ENCODE results near the gene TAS2R41. TPM values are rescaled to one million over a fixed set of nuclear protein-coding genes. Genes with fewer than 3 reads are reported as not detected.
"Not testable (repeated sequence)": the region's sequence is repeated elsewhere in the genome, so short reads cannot be mapped to it uniquely, and the experiment has no call there.

Gene TAS2R41
- total and polyA plus RNA-seq, 7 donors: not detected

- WGBS, 3 donors: 19 to 29% (median 21%) methylated on average over 7 of the region's 7 CpGs
- DNase-seq (peak in 1 of 2 donors; percentile 32), ATAC-seq (peak in 1 of 4 donors; percentile 22)
- Histone ChIP-seq H3K27ac (no peak overlapping the region), H3K36me3 (ENCODE audit: insufficient read depth in 1 of 2, low read depth in 1 of 2) (no peaks in the 10 kb centered on the region), H3K4me3 (no peak overlapping the region), H3K27me3 (ENCODE audit: insufficient read depth in 3 of 3, low read length in 2 of 3) (no peaks in the 10 kb centered on the region), H3K4me1 (no peaks in the 10 kb centered on the region), H3K9me3 (no peaks in the 10 kb centered on the region)
- TF ChIP-seq CTCF (IDR thresholded peaks at IDR 0.05): no peak
- intact Hi-C loops (cut with DNase I): no loop called here
Measured at GRCh38 chr7:143519411-143520131, 41.9 kb downstream of the TAS2R41 start.

- H3K4me3 ChIP-seq; H3K27ac ChIP-seq; H3K4me1 ChIP-seq; H3K27me3 ChIP-seq (ENCODE audit: insufficient read depth in 3 of 3, low read length in 2 of 3); H3K36me3 ChIP-seq (ENCODE audit: insufficient read depth in 1 of 2, low read depth in 1 of 2); DNase-seq; H3K9me3 ChIP-seq; intact Hi-C loops (cut with DNase I): not testable (repeated sequence)
- ATAC-seq: peak; percentile 54 to 81 (median 67)
- WGBS, 3 donors: no CpG with 5 or more reads among the region's 9 CpGs
Measured at GRCh38 chr7:143522309-143522916, 44.7 kb downstream of the TAS2R41 start.

Other genes starting within 250 kb of the TAS2R41 start
- gene GSTK1, start 214.4 kb upstream of the TAS2R41 start, total RNA-seq: 100 to 1,000 TPM in 1 of 4 donors, 10 to 100 TPM in 3; 65.1 to 129 (median 92.6) TPM
- 100 to 1,000 TPM in 1 of 3 donors, 10 to 100 TPM in 2; 79.8 to 109 (median 93.9) TPM for gene GSTK1, start 214.4 kb upstream of the TAS2R41 start, polyA plus RNA-seq
- gene TMEM139, start 192.9 kb upstream of the TAS2R41 start, total RNA-seq: under 1 TPM in 1 of 4 donors, not detected in 3; 0.43 TPM
- under 1 TPM; 0.04 to 0.42 (median 0.31) TPM for gene TMEM139, start 192.9 kb upstream of the TAS2R41 start, polyA plus RNA-seq
- gene CASP2, start 189.5 kb upstream of the TAS2R41 start, total RNA-seq: 1 to 10 TPM; 3.2 to 7.6 (median 4.7) TPM
- gene CASP2, start 189.5 kb upstream of the TAS2R41 start, polyA plus RNA-seq: 1 to 10 TPM; 1.4 to 4.3 (median 2.0) TPM
- 10 to 100 TPM in 1 of 4 donors, 1 to 10 TPM in 3; 2.9 to 10.9 (median 6.7) TPM for gene CLCN1, start 161.8 kb upstream of the TAS2R41 start, total RNA-seq
- gene CLCN1, start 161.8 kb upstream of the TAS2R41 start, polyA plus RNA-seq: 1 to 10 TPM in 2 of 3 donors, under 1 TPM in 1; 0.73 to 5.5 (median 1.3) TPM
- 1 to 10 TPM in 1 of 4 donors, under 1 TPM in 3; 0.25 to 1.0 (median 0.61) TPM for gene FAM131B, start 115.2 kb upstream of the TAS2R41 start, total RNA-seq
- gene FAM131B, start 115.2 kb upstream of the TAS2R41 start, polyA plus RNA-seq: under 1 TPM; 0.13 to 0.27 (median 0.21) TPM
- 100 to 1,000 TPM in 2 of 4 donors, 10 to 100 TPM in 2; 60.4 to 134 (median 96.0) TPM for gene ZYX, start 96.5 kb upstream of the TAS2R41 start, total RNA-seq
- 100 to 1,000 TPM in 1 of 3 donors, 10 to 100 TPM in 2; 34.4 to 215 (median 57.6) TPM for gene ZYX, start 96.5 kb upstream of the TAS2R41 start, polyA plus RNA-seq
- under 1 TPM in 2 of 4 donors, not detected in 2; 0.28 to 0.38 TPM for gene EPHA1, start 69.0 kb upstream of the TAS2R41 start, total RNA-seq
- under 1 TPM in 2 of 3 donors, not detected in 1; 0.07 to 0.12 TPM for gene EPHA1, start 69.0 kb upstream of the TAS2R41 start, polyA plus RNA-seq
- gene TAS2R60, start 34.4 kb upstream of the TAS2R41 start, total RNA-seq: not detected
- gene TAS2R60, start 34.4 kb upstream of the TAS2R41 start, polyA plus RNA-seq: not detected
- under 1 TPM in 1 of 4 donors, not detected in 3; 0.22 TPM for gene CTAGE15, start 93.9 kb downstream of the TAS2R41 start, total RNA-seq
- gene CTAGE15, start 93.9 kb downstream of the TAS2R41 start, polyA plus RNA-seq: not detected
- gene TCAF2, start 143.1 kb downstream of the TAS2R41 start, total RNA-seq: 1 to 10 TPM in 3 of 4 donors, under 1 TPM in 1; 0.97 to 2.6 (median 2.0) TPM
- gene TCAF2, start 143.1 kb downstream of the TAS2R41 start, polyA plus RNA-seq: under 1 TPM; 0.39 to 0.58 (median 0.53) TPM

Measured in psoas muscle (tissue), 8 donors.